T-cell (primary cell): ENCODE results near the gene TAB2. TPM values are rescaled to one million over a fixed set of nuclear protein-coding genes. Genes with fewer than 3 reads are reported as not detected.
A peak's percentile ranks its signal among the peaks of the same experiment; 100 is the strongest.

Experiments
- ATAC-seq, 4 experiments: fragments of 200-7000 bp in 3 of 4; fragments of 150-1000 bp in 1 of 4; cut with Tn5 transposase; replicated peaks in 1 of 4; 1 replicate in 3 of 4; 2 replicates in 1 of 4; pipeline ENCODE4 v1.10.0; 2021; ENCODE audit warnings: moderate library complexity in 3 of 4, mild to moderate bottlenecking in 2 of 4, moderate number of reproducible peaks in 1 of 4
- CTCF ChIA-PET, 2 donors: fragments of 300-600 bp; sonication (Branson Sonifier 250); formaldehyde crosslinking; loops; one replicate each; lab custom pipeline; 2022; ENCODE audit warnings: antibody characterized with exemption in 2 of 2; lab: Charles Lee
- POLR2A ChIA-PET, 2 donors: fragments of 300-600 bp; sonication (Branson Sonifier 250); formaldehyde crosslinking; loops; one replicate each; lab custom pipeline; 2022; ENCODE audit warnings: antibody characterized with exemption in 2 of 2; lab: Charles Lee
- DNase-seq, 35 experiments: peaks; one replicate each; pipeline versions ENCODE4 v3.0.0 to v3.0.0-alpha.2; 2013 to 2023
- H3K27ac ChIP-seq: one replicate; pipeline ENCODE4 v1.5.1; 2013; ENCODE audit warnings: low read length
- H3K27me3 ChIP-seq, 2 experiments: replicated peaks in 1 of 2; 1 replicate in 1 of 2; 2 replicates in 1 of 2; pipeline versions ENCODE4 v1.6.1 to v1.7.0; 2013; ENCODE audit warnings: low read length in 1 of 2, mixed read lengths in 1 of 2; ENCODE audit not compliant: control insufficient read depth in 2 of 2, insufficient read depth in 2 of 2; ENCODE audit errors: extremely low read depth in 1 of 2
- H3K36me3 ChIP-seq, 2 donors: 1 replicate in 1 of 2; 2 replicates in 1 of 2; pipeline versions ENCODE4 v1.6.1 to v1.7.0; 2013; ENCODE audit warnings: low read length in 1 of 2; ENCODE audit not compliant: control insufficient read depth in 2 of 2, insufficient read depth in 1 of 2; ENCODE audit errors: extremely low read depth in 1 of 2
- H3K4me1 ChIP-seq, 2 experiments: 1 replicate in 1 of 2; 2 replicates in 1 of 2; pipeline versions ENCODE4 v1.6.1 to v1.7.0; 2013; ENCODE audit warnings: low read length in 2 of 2, mixed read lengths in 1 of 2; ENCODE audit not compliant: insufficient read depth in 2 of 2, control insufficient read depth in 1 of 2; ENCODE audit errors: extremely low read depth in 1 of 2
- H3K4me3 ChIP-seq, 2 donors: 1 replicate in 1 of 2; 2 replicates in 1 of 2; pipeline versions ENCODE4 v1.5.1 to v1.7.0; 2013; ENCODE audit warnings: mild to moderate bottlenecking in 2 of 2, low read length in 1 of 2, moderate library complexity in 1 of 2; ENCODE audit not compliant: control insufficient read depth in 1 of 2; ENCODE audit errors: extremely low read depth in 1 of 2
- H3K9me3 ChIP-seq: 2 replicates; pipeline ENCODE4 v1.7.0; 2013
- H3K27ac Mint-ChIP-seq, 2 donors: one replicate each; pipeline ENCODE4 v1.8.0; 2020 to 2021; ENCODE audit warnings: mild to moderate bottlenecking in 2 of 2, mixed read lengths in 2 of 2
- H3K27me3 Mint-ChIP-seq, 2 donors: one replicate each; pipeline ENCODE4 v1.8.0; 2021 to 2022; ENCODE audit warnings: mixed read lengths in 2 of 2
- H3K36me3 Mint-ChIP-seq: one replicate; pipeline ENCODE4 v1.8.0; 2021; ENCODE audit warnings: mixed read lengths
- H3K4me1 Mint-ChIP-seq, 3 donors: one replicate each; pipeline ENCODE4 v1.8.0; 2020 to 2022; ENCODE audit warnings: mixed read lengths in 3 of 3, mild to moderate bottlenecking in 1 of 3
- H3K4me3 Mint-ChIP-seq, 3 donors: one replicate each; pipeline ENCODE4 v1.8.0; 2020 to 2022; ENCODE audit warnings: mild to moderate bottlenecking in 3 of 3, mixed read lengths in 3 of 3, moderate library complexity in 3 of 3
- H3K9me3 Mint-ChIP-seq, 3 donors: one replicate each; pipeline ENCODE4 v1.8.0; 2020 to 2022; ENCODE audit warnings: mixed read lengths in 3 of 3
- WGBS: methylation state at CpG from one replicate; pipeline ENCODE4 v1.1.5; 2013; ENCODE audit warnings: missing lambda C conversion rate; ENCODE audit not compliant: insufficient coverage; 5-methylcytosine and 5-hydroxymethylcytosine counted together
- total RNA-seq, 35 experiments: library from RNA in 6 of 35; stranded (reverse) in 6 of 35; fragments of 120-200 nt in 1 of 35; gene quantifications; one replicate each; pipeline versions ENCODE4 v1.2.1 to v1.2.4 and lab custom pipeline; 2013 to 2026

TAB2 gene
- total RNA-seq, 5 donors from 2014 or later (not counting 1 experiment from before 2014, with no cell fraction given) = 128 to 160 (median 146) TPM

DNA sequence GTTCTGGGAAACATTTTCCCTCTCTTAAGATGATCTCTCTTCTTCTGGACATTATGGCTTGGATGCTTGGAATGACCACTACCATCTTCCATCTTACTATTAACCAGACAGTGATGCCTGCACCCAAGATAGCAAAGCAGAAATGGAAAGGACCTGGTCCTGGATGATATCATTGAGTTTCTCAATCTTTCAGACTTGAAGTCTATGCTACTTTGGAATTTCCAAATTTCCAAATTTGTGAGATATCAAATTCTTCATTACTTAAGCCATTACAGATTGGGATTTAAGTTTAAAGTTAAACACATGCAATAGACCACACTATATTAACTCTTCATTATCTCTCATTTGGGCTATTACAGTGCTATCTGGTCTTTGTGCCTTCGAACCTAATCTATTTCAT, 3.7 kb upstream of the TAB2 start:
- no peaks in the 10 kb centered on the region for H3K36me3 ChIP-seq
- Mint-ChIP-seq H3K27ac (no peak overlapping the region), H3K4me1 (peaks cover 12 to 21% (median 13%) of the 10 kb centered on the region in 3 donors), H3K9me3 (no peaks in the 10 kb centered on the region), H3K27me3 (no peaks in the 10 kb centered on the region), H3K4me3 (no peak overlapping the region), H3K36me3 (no peaks in the 10 kb centered on the region)
- WGBS = 100% methylated on average over 1 of the region's 1 CpG
- H3K4me3 ChIP-seq = no peak overlapping the region
- ChIA-PET POLR2A (no interaction called here), CTCF (no interaction called here)
- H3K9me3 ChIP-seq = no peaks in the 10 kb centered on the region
- ATAC-seq (no peak), DNase-seq (no peak)
- no peaks in the 10 kb centered on the region for H3K27me3 ChIP-seq
- H3K27ac ChIP-seq = no peak overlapping the region
- H3K4me1 ChIP-seq = peaks cover 0 to 5% of the 10 kb centered on the region in 2 experiments

DNA sequence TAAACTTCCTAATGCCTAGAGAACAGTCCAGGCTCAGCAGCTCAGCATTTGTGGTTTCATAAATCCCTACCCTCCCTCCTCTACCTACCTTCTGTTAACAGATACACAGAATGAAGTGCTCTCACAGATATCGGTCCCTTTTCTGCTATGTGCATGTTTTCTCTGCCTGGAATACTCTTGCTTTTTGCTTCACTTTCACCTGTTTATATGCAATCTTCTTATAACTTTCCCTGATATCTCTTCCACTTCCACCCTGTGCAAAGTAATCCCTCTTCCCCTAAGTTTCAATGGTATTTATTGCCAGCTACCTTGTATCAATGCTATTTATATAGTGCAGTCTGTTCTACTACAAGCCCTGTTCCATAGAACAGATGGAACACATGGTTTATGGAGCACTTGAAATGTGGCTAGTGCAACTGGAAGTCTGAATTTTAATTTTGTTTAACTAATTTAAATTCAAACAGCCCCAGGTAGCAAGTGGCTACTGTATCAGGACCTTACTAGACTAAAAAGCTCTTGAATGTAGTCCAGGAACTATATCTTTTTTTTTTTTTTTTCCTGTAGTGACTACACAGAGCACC, 3.1 kb upstream of the TAB2 start:
- WGBS = 88% methylated on average over 1 of the region's 1 CpG
- no peak overlapping the region for H3K4me3 ChIP-seq
- peaks cover 12 to 27% (median 16%) of the 10 kb centered on the region in 3 donors for H3K4me1 Mint-ChIP-seq
- no peaks in the 10 kb centered on the region for H3K9me3 ChIP-seq
- CTCF ChIA-PET = interaction anchor here in 1 of 2 donors (0.6 kb wide), 1 partner anchor 144 kb away, joined by 3 read pairs; no protein-coding TSS in a partner anchor
- no peak overlapping the region for H3K4me3 Mint-ChIP-seq
- ATAC-seq (no peak), DNase-seq (no peak)
- H3K27me3 ChIP-seq = no peaks in the 10 kb centered on the region
- H3K4me1 ChIP-seq = peaks cover 0 to 9% of the 10 kb centered on the region in 2 experiments
- H3K36me3 ChIP-seq = no peaks in the 10 kb centered on the region
- H3K27me3 Mint-ChIP-seq = no peaks in the 10 kb centered on the region
- H3K27ac Mint-ChIP-seq = no peak overlapping the region
- H3K36me3 Mint-ChIP-seq = no peaks in the 10 kb centered on the region
- no peak overlapping the region for H3K27ac ChIP-seq
- no peaks in the 10 kb centered on the region for H3K9me3 Mint-ChIP-seq
- POLR2A ChIA-PET = interaction anchor here in 1 of 2 donors (0.6 kb wide), 2 partner anchors 58 to 139 kb away, joined by 4 to 5 read pairs; no protein-coding TSS in a partner anchor

DNA sequence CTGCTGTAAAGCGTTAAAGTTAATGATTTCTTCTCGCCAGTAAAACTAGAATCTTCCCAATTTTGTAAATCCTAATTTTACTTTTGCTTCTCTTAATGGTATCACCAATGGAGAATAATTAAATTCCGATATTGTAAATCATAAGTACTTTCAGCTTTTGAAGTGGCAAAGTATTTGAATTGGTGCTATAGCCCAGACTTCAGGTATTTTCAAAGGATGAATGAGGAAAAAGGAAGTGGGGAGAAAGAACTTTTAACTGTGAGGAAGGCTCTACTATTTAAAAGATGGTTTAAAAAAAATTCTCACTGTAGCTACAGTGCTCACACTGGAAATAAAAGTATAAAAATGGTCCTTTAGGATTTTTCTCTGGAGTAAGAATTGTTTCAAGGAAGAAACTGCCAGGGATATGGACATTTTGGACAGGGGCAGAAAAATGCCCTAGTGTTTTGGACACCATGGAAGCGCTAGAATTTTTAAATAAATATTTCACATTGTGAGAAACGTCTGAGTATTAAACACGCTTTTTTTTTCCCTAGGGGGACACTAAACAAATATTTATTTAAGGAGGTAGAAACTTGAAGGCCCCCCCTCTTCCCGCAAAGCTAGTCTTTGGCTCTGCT, 1.3 kb upstream of the TAB2 start:
- no peaks in the 10 kb centered on the region for H3K27me3 Mint-ChIP-seq

DNA sequence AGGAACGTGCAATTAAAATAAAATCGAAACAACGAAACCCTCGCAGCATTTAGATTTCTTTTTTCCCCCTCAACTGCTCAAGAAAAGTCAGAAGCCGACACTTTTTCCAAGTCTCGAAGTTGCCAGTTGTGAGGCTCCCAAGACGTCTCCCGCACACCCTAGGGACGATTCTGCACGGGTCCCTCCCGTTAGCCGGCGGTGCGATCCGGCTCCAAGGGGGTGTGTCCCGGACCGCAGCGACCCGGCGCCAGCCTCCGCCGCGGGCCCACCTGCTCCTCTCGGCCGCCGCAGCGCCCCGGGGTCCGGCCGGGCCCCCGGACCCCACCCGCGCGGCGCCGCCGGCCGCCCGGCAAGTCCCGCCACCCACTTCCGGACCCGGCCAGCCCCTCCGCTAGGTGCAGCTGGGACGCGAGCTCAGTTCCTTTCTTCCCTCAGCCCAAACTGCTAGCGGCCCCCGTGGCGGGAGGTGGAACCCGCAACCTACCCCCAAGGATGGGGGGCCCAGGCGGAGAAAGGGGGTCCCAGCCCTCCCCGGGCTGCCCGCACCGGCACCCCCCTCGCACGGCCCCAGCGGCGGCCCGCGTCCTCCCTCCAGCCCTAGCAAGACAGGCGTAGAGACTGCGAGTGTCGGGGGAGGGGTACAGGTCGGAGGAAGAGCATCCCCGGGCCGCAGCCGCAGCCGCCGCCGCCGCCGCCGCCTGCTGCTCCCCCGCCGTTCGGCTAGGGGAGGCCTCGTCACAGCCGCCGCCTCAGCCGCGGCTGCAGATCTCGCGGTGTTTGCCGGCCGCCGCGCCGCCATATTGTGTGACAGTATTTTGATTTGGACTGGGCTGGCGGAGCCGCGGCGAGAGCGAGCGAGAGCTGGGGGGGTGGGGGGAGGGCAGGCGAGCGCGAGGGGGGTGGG, 520 bp upstream of the TAB2 start:
- H3K36me3 Mint-ChIP-seq = peaks cover 1% of the 10 kb centered on the region
- ATAC-seq (peak; percentile 75 to 81 (median 78)), DNase-seq (peak; percentile 78 to 96 (median 89))
- Histone ChIP-seq H3K4me1 (peaks cover 8 to 18% of the 10 kb centered on the region in 2 experiments), H3K4me3 (peak overlapping the region; percentile 61 to 70), H3K36me3 (no peaks in the 10 kb centered on the region), H3K27me3 (no peaks in the 10 kb centered on the region), H3K9me3 (no peaks in the 10 kb centered on the region), H3K27ac (peak overlapping the region; percentile 76)
- ChIA-PET CTCF (interaction anchor here in 1 of 2 donors (1.1 to 1.9 kb wide), 3 partner anchors 42 to 115 kb away, joined by 3 to 8 read pairs (median 5); no protein-coding TSS in a partner anchor), POLR2A (interaction anchor here in 1 of 2 donors (0.7 kb wide), 6 partner anchors 51 to 250 kb away, joined by 3 to 4 read pairs (median 3); no protein-coding TSS in a partner anchor)
- H3K4me1 Mint-ChIP-seq = peaks cover 26 to 50% (median 39%) of the 10 kb centered on the region in 3 donors
- peak overlapping the region; percentile 81 to 91 (median 81) for H3K4me3 Mint-ChIP-seq
- H3K27ac Mint-ChIP-seq = peak overlapping the region; percentile 83 to 87
- H3K27me3 Mint-ChIP-seq = no peaks in the 10 kb centered on the region
- WGBS = under 1% methylated on average over 62 of the region's 96 CpGs
- H3K9me3 Mint-ChIP-seq = no peaks in the 10 kb centered on the region

More for the DNA sequence above, 1.3 kb upstream of the TAB2 start:
- peak overlapping the region; percentile 50 for H3K27ac ChIP-seq
- H3K4me1 ChIP-seq = peaks cover 8 to 16% of the 10 kb centered on the region in 2 experiments
- H3K9me3 ChIP-seq = no peaks in the 10 kb centered on the region
- Mint-ChIP-seq H3K36me3 (no peaks in the 10 kb centered on the region), H3K4me3 (peak overlapping the region; percentile 81 to 91 (median 81)), H3K9me3 (no peaks in the 10 kb centered on the region), H3K27ac (peak overlapping the region; percentile 83 to 87), H3K4me1 (peaks cover 19 to 43% (median 32%) of the 10 kb centered on the region in 3 donors)
- ATAC-seq (no peak), DNase-seq (no peak)
- ChIA-PET CTCF (interaction anchor here in 1 of 2 donors (1.1 to 1.9 kb wide), 3 partner anchors 43 to 116 kb away, joined by 3 to 8 read pairs (median 5); no protein-coding TSS in a partner anchor), POLR2A (interaction anchor here in 1 of 2 donors (0.7 kb wide), 1 partner anchor 250 kb away, joined by 3 read pairs; no protein-coding TSS in a partner anchor)
- peak overlapping the region; percentile 61 to 70 for H3K4me3 ChIP-seq
- H3K27me3 ChIP-seq = no peaks in the 10 kb centered on the region
- no peaks in the 10 kb centered on the region for H3K36me3 ChIP-seq
- WGBS = no CpG with 5 or more reads among the region's 7 CpGs

DNA sequence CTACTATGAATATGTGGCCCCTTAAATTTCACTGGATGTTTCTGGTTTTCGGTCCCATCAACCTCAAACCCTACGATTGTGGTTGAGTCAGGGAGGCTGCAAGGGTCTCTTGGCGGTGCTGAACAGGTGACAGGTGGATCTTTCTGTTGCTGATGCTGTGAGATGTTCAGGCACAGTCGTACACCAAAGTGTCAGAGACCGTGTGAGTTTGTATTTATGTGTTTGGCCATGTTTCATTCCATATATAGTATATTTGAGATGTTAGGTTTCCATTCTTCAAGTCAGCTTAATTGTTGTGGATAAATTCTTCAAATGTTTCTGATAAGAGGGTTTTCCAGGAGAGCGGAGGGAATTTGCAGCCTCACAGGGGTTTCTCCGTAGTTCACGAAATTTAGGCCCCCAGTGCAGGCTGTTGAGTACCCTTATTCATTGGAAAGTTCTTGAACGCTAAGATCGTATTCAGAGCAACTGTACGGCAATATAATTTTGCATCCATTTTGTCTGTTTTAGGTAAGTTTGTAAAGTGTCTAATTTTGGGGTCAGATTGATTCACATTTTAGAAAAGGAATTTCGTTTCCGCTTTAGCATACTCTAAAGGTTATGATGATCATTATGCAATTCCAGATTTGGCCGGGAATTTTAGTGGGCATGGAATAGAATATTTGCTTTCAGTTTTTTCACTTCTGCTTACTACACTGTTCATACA, 1.2 kb downstream of the TAB2 start:
- H3K4me3 Mint-ChIP-seq = peak overlapping the region; percentile 86 to 93 (median 91)
- peaks cover 39 to 61% (median 55%) of the 10 kb centered on the region in 3 donors for H3K4me1 Mint-ChIP-seq
- peaks cover 3% of the 10 kb centered on the region for H3K36me3 Mint-ChIP-seq
- H3K27me3 ChIP-seq = no peaks in the 10 kb centered on the region
- H3K4me3 ChIP-seq = peak overlapping the region; percentile 70 to 78
- 2% methylated on average over 6 of the region's 14 CpGs for WGBS
- CTCF ChIA-PET = no interaction called here
- H3K4me1 ChIP-seq = peaks cover 8 to 33% of the 10 kb centered on the region in 2 experiments
- no peaks in the 10 kb centered on the region for H3K27me3 Mint-ChIP-seq
- no peaks in the 10 kb centered on the region for H3K36me3 ChIP-seq
- peak overlapping the region; percentile 83 to 93 for H3K27ac Mint-ChIP-seq
- no peaks in the 10 kb centered on the region for H3K9me3 Mint-ChIP-seq
- POLR2A ChIA-PET = interaction anchor here (0.5 to 0.7 kb wide), 4 partner anchors 32 to 69 kb away, joined by 3 to 4 read pairs (median 4); no protein-coding TSS in a partner anchor
- DNase-seq = peak in 32 of 35 experiments; percentile 9 to 65 (median 28)
- no peaks in the 10 kb centered on the region for H3K9me3 ChIP-seq
- ATAC-seq = peak; percentile 5 to 24 (median 8)
- peak overlapping the region; percentile 79 for H3K27ac ChIP-seq
